Peyer's patch (tissue), 4 donors: ENCODE results near the gene RPTOR.

Source experiments
- CTCF ChIP-seq, 6 experiments: fragments of 450-650 bp in 4 of 6; fragments of 200-600 bp in 2 of 6; sonication (generic) in 1 of 6; IDR thresholded peaks; one replicate each; pipeline ENCODE4 v1.5.1; 2017 to 2019; ENCODE audit warnings: antibody characterized with exemption in 6 of 6, mild to moderate bottlenecking in 3 of 6, moderate library complexity in 1 of 6
- POLR2A ChIP-seq, 2 donors: fragments of 450-650 bp; IDR thresholded peaks; one replicate each; pipeline ENCODE4 v1.5.1; 2017; ENCODE audit warnings: antibody characterized with exemption in 2 of 2, mild to moderate bottlenecking in 2 of 2, moderate library complexity in 2 of 2

DNA sequence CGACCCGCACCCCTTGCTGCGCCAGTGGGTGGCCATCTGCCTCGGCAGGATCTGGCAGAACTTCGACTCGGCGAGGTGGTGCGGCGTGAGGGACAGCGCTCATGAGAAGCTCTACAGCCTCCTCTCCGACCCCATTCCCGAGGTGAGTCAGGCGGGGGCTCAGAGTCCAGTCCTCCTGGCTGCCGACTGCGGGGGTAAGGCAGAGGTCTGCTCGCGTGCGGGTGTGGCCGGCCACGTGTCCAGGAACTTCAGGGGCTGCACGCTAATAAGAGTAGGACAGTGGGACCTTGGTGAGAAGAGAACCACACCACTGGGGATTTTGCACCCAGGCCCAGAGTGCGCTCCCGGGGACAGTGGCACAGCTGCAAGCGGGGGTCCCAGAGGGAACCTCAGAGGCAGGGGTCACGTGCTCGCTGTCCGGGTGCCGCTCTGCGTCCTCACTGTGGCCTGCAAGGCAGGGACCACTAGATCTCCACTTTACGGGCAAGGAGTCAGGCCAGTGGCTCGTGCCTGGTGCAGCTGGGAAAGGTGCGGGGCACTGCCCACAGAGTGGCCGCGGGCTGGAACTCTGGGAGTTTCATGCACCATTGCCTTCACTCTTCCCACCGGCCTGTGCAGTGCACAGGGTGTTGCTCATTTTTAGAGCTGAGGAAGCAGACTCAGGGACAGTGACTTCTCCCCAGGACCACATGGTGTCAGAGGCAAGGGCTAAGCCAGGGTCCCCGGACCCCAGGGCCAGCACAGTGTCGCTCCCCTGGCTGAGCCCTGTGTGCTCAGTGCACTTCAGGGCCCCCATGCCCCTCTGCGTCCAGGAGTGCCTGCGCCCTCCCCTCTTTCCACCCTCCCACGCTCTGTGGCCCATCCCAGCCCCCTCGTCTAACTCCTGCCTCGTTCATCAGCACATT is 339.4 kb downstream of the RPTOR start:
- no peak for TF ChIP-seq POLR2A (IDR thresholded peaks at IDR 0.05)
- TF ChIP-seq CTCF (IDR thresholded peaks at IDR 0.05): no peak
